GM18526 (cell line): ENCODE results near the gene RCSD1.

ENCODE experiments used
- POLR2A ChIP-seq: IDR thresholded peaks from 3 replicates; pipeline ENCODE4 v1.6.1; 2011; ENCODE audit not compliant: insufficient read length; ENCODE audit errors: extremely low read depth

The RCSD1 gene

GRCh38 chr1:167750641-167751040 is 120.6 kb downstream of the RCSD1 start:
- no peak for TF ChIP-seq POLR2A

DNA sequence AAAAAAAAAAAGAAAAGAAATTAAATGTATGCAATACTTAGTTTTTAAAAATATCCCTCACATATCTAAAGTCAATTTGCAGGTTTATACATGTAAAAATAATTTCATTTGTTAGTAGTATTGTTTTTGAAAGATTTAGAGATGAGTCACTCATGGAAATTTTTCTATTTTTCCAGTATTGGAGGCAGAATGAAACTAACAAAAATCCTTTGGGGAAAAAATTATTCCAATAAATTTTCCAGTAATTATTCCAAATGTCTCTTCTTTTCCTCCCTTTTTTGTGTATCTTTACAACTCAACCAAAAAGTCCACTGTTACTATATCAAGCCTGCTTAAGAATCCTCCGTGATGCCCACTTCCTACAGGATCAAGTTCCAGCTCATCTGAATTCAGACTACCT is 121.6 kb downstream of the RCSD1 start:
- TF ChIP-seq POLR2A, result no peak

DNA sequence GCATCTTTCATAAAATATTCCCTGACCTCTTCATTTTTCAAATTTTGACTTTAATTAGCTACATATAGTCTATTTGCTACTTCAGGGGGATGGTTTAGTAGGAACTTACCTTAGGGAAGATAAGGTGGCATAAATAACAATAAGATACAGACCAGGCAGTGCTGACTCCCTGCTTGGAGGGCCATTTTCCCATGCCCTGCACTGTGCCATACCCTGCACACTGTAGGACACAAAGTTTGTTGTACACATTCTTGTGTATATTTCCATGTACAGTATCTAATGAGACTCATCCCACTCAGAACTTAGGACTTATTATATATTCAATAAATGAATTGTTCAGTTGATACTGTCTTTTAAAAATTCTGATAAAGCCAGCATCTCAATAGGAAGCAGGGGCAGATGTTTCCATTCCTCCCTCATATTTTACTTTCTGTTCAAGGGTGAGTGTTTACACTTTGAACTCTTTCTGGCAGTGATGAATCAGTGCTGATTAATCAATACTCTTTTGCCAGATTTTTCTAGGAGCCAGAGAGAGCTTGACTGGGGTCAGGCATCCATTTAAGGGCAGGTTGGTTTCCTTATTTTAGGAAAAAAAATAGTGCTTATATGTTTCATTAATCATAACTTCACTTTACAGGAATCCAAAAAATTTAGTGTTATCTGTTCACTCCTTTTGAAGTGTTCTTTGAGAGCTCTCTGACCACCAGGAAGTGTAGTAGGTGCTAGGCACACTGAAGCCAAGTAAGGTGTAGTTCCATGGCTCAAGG is 122.4 kb downstream of the RCSD1 start:
- TF ChIP-seq POLR2A, result no peak

- no peak for TF ChIP-seq POLR2A
These were observed 125.6 kb downstream of the RCSD1 start for GRCh38 chr1:167755654-167756053.
